ENCODE measurements around the gene ETV4. TPM values are rescaled to one million over a fixed set of nuclear protein-coding genes. Genes with fewer than 3 reads are reported as not detected.

The ETV4 gene
- total and polyA plus RNA-seq, 2 donors from 2014 or later: 2.5 to 6.8 TPM

DNA sequence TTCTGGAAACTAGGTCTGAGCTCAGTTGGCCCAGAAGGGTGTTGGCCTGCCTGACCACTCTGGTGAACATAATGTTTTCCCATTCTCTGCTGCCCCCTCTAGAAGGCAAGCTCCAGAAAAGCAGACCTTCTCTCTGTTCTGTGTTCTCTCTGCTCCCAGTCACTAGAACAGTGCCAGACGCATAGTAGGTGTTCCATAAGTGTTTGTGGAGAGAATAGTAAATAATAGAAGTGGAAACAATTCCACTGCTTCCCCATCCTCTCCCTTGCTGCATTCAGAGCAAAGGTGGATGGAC, 32.2 kb upstream of the ETV4 start:
- H3K27ac ChIP-seq (ENCODE audit: low read depth in 2 of 2, low read length in 2 of 2): no peak overlapping the region

DNA sequence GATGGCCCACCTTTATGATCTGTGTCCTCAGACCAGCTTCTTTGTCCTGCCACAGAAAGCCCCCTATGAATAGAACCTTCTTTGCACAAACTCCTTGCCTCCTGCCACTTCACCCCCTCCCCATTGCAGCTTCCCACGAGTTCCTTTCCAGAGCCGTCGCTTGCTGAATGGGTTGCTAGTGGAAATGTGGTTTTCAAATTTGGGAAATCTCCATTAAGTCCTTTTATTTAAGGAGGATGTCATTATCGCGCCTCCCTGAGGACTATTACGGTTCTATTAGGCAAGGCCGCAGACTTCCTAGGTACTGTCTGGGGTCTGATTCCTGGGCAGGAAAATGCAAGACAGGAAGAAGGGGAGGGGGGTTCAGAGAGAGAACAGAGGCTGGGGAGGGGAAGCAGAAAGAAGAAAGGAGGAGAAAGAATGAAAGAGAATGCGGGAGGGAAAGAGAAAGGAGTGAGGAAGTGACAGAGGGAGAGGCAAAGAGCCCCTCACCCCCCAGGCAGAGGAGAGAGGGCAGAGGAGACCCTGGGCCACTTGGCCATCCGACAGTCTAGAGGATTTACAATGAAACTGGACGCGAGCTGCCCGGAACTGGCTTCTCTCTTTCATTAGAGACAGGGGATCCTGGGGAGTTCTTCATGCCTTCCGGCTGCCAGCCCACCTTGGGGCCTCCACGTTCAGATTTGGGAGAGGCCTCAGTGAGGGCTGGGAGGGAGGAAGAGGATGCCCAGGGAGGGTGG, 31.7 kb upstream of the ETV4 start:
- Histone ChIP-seq H3K9ac (ENCODE audit: low read length in 3 of 3) (no peak overlapping the region), H3K9me3 (ENCODE audit: control insufficient read depth in 2 of 3, insufficient read depth in 1 of 3, low read length in 3 of 3) (no peaks in the 10 kb centered on the region), H3K27ac (ENCODE audit: low read depth in 2 of 2, low read length in 2 of 2) (no peak overlapping the region), H3K27me3 (ENCODE audit: control insufficient read depth, insufficient read depth, low read length) (no peaks in the 10 kb centered on the region), H3K4me3 (ENCODE audit: low read length in 3 of 3) (no peak overlapping the region), H3K4me1 (ENCODE audit: control insufficient read depth in 2 of 3, insufficient read depth in 2 of 3, low read depth in 1 of 3, low read length in 3 of 3) (peaks cover 0 to 5% (median 4%) of the 10 kb centered on the region in 3 donors), H3K36me3 (ENCODE audit: control insufficient read depth in 2 of 3, insufficient read depth in 3 of 3, low read length in 3 of 3) (no peaks in the 10 kb centered on the region)
- intact Hi-C loops (cut with DNase I): loop anchor here (10.0 kb wide), 1 partner anchor 63 kb away; no protein-coding TSS in a partner anchor
- no peak for TF ChIP-seq CTCF (IDR thresholded peaks at IDR 0.05; ENCODE audit: borderline replicate concordance, extremely low read depth, insufficient read depth)
- FAIRE-seq: no peak
- DNase-seq: peak in 4 of 5 donors; percentile 67 to 84 (median 77)

More for the DNA sequence above, 32.2 kb upstream of the ETV4 start:
- Histone ChIP-seq H3K9ac (ENCODE audit: low read length in 3 of 3) (no peak overlapping the region), H3K27me3 (ENCODE audit: control insufficient read depth, insufficient read depth, low read length) (no peaks in the 10 kb centered on the region), H3K9me3 (ENCODE audit: control insufficient read depth in 2 of 3, insufficient read depth in 1 of 3, low read length in 3 of 3) (no peaks in the 10 kb centered on the region), H3K36me3 (ENCODE audit: control insufficient read depth in 2 of 3, insufficient read depth in 3 of 3, low read length in 3 of 3) (no peaks in the 10 kb centered on the region), H3K4me1 (ENCODE audit: control insufficient read depth in 2 of 3, insufficient read depth in 2 of 3, low read depth in 1 of 3, low read length in 3 of 3) (peaks cover 0 to 5% (median 4%) of the 10 kb centered on the region in 3 donors), H3K4me3 (ENCODE audit: low read length in 3 of 3) (no peak overlapping the region)
- no peak for DNase-seq
- FAIRE-seq: no peak
- TF ChIP-seq CTCF (IDR thresholded peaks at IDR 0.05; ENCODE audit: borderline replicate concordance, extremely low read depth, insufficient read depth): no peak
- intact Hi-C loops (cut with DNase I): loop anchor here (10.0 kb wide), 1 partner anchor 64 kb away; no protein-coding TSS in a partner anchor

- peak overlapping the region in 1 of 3 donors; percentile 40 for H3K9ac ChIP-seq (ENCODE audit: low read length in 3 of 3)
- FAIRE-seq: no peak
- intact Hi-C loops (cut with DNase I): loop anchor here (10.0 kb wide), 1 partner anchor 62 kb away; no protein-coding TSS in a partner anchor
Measured at GRCh38 chr17:43576563-43577229, 30.6 kb upstream of the ETV4 start.

More at GRCh38 chr17:43576563-43577229, 30.6 kb upstream of the ETV4 start:
- no peaks in the 10 kb centered on the region for H3K9me3 ChIP-seq (ENCODE audit: control insufficient read depth in 2 of 3, insufficient read depth in 1 of 3, low read length in 3 of 3)
- H3K36me3 ChIP-seq (ENCODE audit: control insufficient read depth in 2 of 3, insufficient read depth in 3 of 3, low read length in 3 of 3): no peaks in the 10 kb centered on the region
- H3K4me3 ChIP-seq (ENCODE audit: low read length in 3 of 3): no peak overlapping the region
- H3K4me1 ChIP-seq (ENCODE audit: control insufficient read depth in 2 of 3, insufficient read depth in 2 of 3, low read depth in 1 of 3, low read length in 3 of 3): peaks cover 0 to 5% (median 4%) of the 10 kb centered on the region in 3 donors
- H3K27me3 ChIP-seq (ENCODE audit: control insufficient read depth, insufficient read depth, low read length): no peaks in the 10 kb centered on the region
- DNase-seq: peak; percentile 82 to 92 (median 90)
- no peak overlapping the region for H3K27ac ChIP-seq (ENCODE audit: low read depth in 2 of 2, low read length in 2 of 2)
- TF ChIP-seq CTCF (IDR thresholded peaks at IDR 0.05; ENCODE audit: borderline replicate concordance, extremely low read depth, insufficient read depth): peak; percentile 95

All from kidney (tissue), 14 donors.